ENCODE measurements around the gene STARD9.

STARD9 gene

GRCh38 chr15:42632105-42632675 lies 56.8 kb downstream of the STARD9 start:
- DNase-seq: no peak

- no peak for DNase-seq
Measured at GRCh38 chr15:42640109-42640508, 64.7 kb downstream of the STARD9 start.

- DNase-seq: peak; percentile 81
Measured at GRCh38 chr15:42650208-42651066, 75.0 kb downstream of the STARD9 start.

GRCh38 chr15:42665827-42666226 lies 90.4 kb downstream of the STARD9 start:
- DNase-seq: no peak

- DNase-seq: no peak
Measured at GRCh38 chr15:42667855-42668254, 92.4 kb downstream of the STARD9 start.

GRCh38 chr15:42670451-42670850 lies 95.0 kb downstream of the STARD9 start:
- no peak for DNase-seq

- DNase-seq: no peak
Measured at GRCh38 chr15:42672444-42672843, 97.0 kb downstream of the STARD9 start.

GRCh38 chr15:42674472-42674871 lies 99.1 kb downstream of the STARD9 start:
- DNase-seq: no peak

GRCh38 chr15:42675021-42675420 lies 99.6 kb downstream of the STARD9 start:
- DNase-seq: no peak

GRCh38 chr15:42679285-42680141 lies 104.1 kb downstream of the STARD9 start:
- DNase-seq: no peak

- DNase-seq: peak; percentile 89
Measured at GRCh38 chr15:42680142-42680482, 104.7 kb downstream of the STARD9 start.

GRCh38 chr15:42681119-42681518 lies 105.7 kb downstream of the STARD9 start:
- DNase-seq: no peak

GRCh38 chr15:42686281-42686680 lies 110.9 kb downstream of the STARD9 start:
- no peak for DNase-seq

GRCh38 chr15:42687740-42688139 lies 112.3 kb downstream of the STARD9 start:
- no peak for DNase-seq

GRCh38 chr15:42688301-42688700 lies 112.9 kb downstream of the STARD9 start:
- no peak for DNase-seq

- peak; percentile 34 for DNase-seq
Measured at GRCh38 chr15:42691308-42691707, 115.9 kb downstream of the STARD9 start.

- no peak for DNase-seq
Measured at GRCh38 chr15:42691770-42692169, 116.4 kb downstream of the STARD9 start.

GRCh38 chr15:42692536-42692935 lies 117.1 kb downstream of the STARD9 start:
- DNase-seq: no peak

- no peak for DNase-seq
Measured at GRCh38 chr15:42692997-42693396, 117.6 kb downstream of the STARD9 start.

- DNase-seq: no peak
Measured at GRCh38 chr15:42693496-42693895, 118.1 kb downstream of the STARD9 start.

- no peak for DNase-seq
Measured at GRCh38 chr15:42693942-42694341, 118.5 kb downstream of the STARD9 start.

GRCh38 chr15:42694398-42694797 lies 119.0 kb downstream of the STARD9 start:
- DNase-seq: no peak

- no peak for DNase-seq
Measured at GRCh38 chr15:42695527-42696071, 120.2 kb downstream of the STARD9 start.
